Measurements from ENCODE around the gene PDLIM4.

Gene PDLIM4

DNA sequence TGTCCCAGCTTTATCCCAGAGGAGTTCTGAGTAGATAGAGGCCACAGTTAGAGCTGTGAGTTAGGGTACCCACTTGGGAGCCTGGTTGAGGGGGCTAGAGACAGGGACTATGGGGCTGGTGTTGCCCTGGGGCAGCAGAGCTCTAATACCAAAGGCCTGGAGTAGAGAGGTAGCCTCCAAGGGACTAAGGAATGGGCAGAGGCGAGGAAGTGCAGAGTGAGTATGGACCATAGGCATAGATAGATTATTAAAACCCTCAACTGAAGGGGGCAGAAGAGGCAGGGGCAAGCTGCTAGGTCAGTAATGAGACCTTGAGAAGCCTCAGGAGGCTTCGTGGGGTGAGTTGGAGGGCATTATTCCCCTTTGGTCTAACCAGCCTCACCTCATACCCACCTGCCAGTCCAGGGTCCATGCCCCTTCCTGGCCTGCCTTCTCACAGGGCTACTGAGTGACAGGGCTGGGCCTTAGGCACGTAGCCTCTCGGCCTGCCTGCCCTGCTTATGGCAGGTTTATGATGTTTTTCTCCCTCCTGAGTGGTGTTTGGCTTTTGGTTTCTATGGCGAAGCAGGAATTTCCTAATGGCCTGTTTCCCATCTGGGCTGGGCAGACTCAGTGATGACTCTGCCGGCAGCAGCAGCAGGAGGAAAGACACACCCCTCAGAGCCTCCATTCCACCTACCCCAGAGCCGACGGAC is 8.0 kb downstream of the PDLIM4 start:
- Histone ChIP-seq H3K4me1 (ENCODE audit: insufficient read depth, insufficient read length) (peaks cover 17% of the 10 kb centered on the region), H3K9me3 (ENCODE audit: insufficient read depth, low read length) (no peaks in the 10 kb centered on the region), H3K27me3 (ENCODE audit: insufficient read depth, insufficient read length) (no peaks in the 10 kb centered on the region), H3K36me3 (ENCODE audit: insufficient read depth, insufficient read length, low read length) (peaks cover 36% of the 10 kb centered on the region), H3K4me3 (ENCODE audit: insufficient read length, low read depth) (no peak overlapping the region), H3K9ac (ENCODE audit: insufficient read length, low read depth) (no peak overlapping the region)
- TF ChIP-seq YY1 (IDR thresholded peaks at IDR 0.05; ENCODE audit: insufficient read depth, insufficient read length) (no peak), SUZ12 (IDR thresholded peaks at IDR 0.05; ENCODE audit: extremely low read depth, insufficient read depth, insufficient read length) (no peak), ZNF274 (IDR thresholded peaks at IDR 0.05; ENCODE audit: low read depth, low read length) (no peak)
- no peak for DNase-seq (ENCODE audit: low read depth, low spot score)

GRCh38 chr5:132266031-132266835 is 8.7 kb downstream of the PDLIM4 start:
- Histone ChIP-seq H3K4me3 (ENCODE audit: insufficient read length, low read depth) (no peak overlapping the region), H3K9ac (ENCODE audit: insufficient read length, low read depth) (no peak overlapping the region), H3K36me3 (ENCODE audit: insufficient read depth, insufficient read length, low read length) (peaks cover 42% of the 10 kb centered on the region), H3K4me1 (ENCODE audit: insufficient read depth, insufficient read length) (peaks cover 19% of the 10 kb centered on the region), H3K9me3 (ENCODE audit: insufficient read depth, low read length) (no peaks in the 10 kb centered on the region), H3K27me3 (ENCODE audit: insufficient read depth, insufficient read length) (no peaks in the 10 kb centered on the region)
- no peak for DNase-seq (ENCODE audit: low read depth, low spot score)
- TF ChIP-seq ZNF274 (IDR thresholded peaks at IDR 0.05; ENCODE audit: low read depth, low read length) = no peak
- no peak for TF ChIP-seq YY1 (IDR thresholded peaks at IDR 0.05; ENCODE audit: insufficient read depth, insufficient read length)
- TF ChIP-seq SUZ12 (IDR thresholded peaks at IDR 0.05; ENCODE audit: extremely low read depth, insufficient read depth, insufficient read length) = no peak

- TF ChIP-seq ZNF274 (IDR thresholded peaks at IDR 0.05; ENCODE audit: low read depth, low read length) = no peak
- no peak for TF ChIP-seq YY1 (IDR thresholded peaks at IDR 0.05; ENCODE audit: insufficient read depth, insufficient read length)
- no peak for TF ChIP-seq SUZ12 (IDR thresholded peaks at IDR 0.05; ENCODE audit: extremely low read depth, insufficient read depth, insufficient read length)
- peaks cover 19% of the 10 kb centered on the region for H3K4me1 ChIP-seq (ENCODE audit: insufficient read depth, insufficient read length)
- H3K36me3 ChIP-seq (ENCODE audit: insufficient read depth, insufficient read length, low read length) = peaks cover 47% of the 10 kb centered on the region
- H3K9ac ChIP-seq (ENCODE audit: insufficient read length, low read depth) = no peak overlapping the region
- no peak overlapping the region for H3K4me3 ChIP-seq (ENCODE audit: insufficient read length, low read depth)
- no peak for DNase-seq (ENCODE audit: low read depth, low spot score)
- no peaks in the 10 kb centered on the region for H3K27me3 ChIP-seq (ENCODE audit: insufficient read depth, insufficient read length)
- no peaks in the 10 kb centered on the region for H3K9me3 ChIP-seq (ENCODE audit: insufficient read depth, low read length)
These were observed 9.3 kb downstream of the PDLIM4 start for GRCh38 chr5:132266836-132267160.

GRCh38 chr5:132267166-132267739 is 9.8 kb downstream of the PDLIM4 start:
- Histone ChIP-seq H3K9ac (ENCODE audit: insufficient read length, low read depth) (no peak overlapping the region), H3K9me3 (ENCODE audit: insufficient read depth, low read length) (no peaks in the 10 kb centered on the region), H3K4me3 (ENCODE audit: insufficient read length, low read depth) (no peak overlapping the region), H3K27me3 (ENCODE audit: insufficient read depth, insufficient read length) (no peaks in the 10 kb centered on the region), H3K36me3 (ENCODE audit: insufficient read depth, insufficient read length, low read length) (peaks cover 48% of the 10 kb centered on the region), H3K4me1 (ENCODE audit: insufficient read depth, insufficient read length) (peaks cover 19% of the 10 kb centered on the region)
- TF ChIP-seq ZNF274 (IDR thresholded peaks at IDR 0.05; ENCODE audit: low read depth, low read length) (no peak), YY1 (IDR thresholded peaks at IDR 0.05; ENCODE audit: insufficient read depth, insufficient read length) (no peak), SUZ12 (IDR thresholded peaks at IDR 0.05; ENCODE audit: extremely low read depth, insufficient read depth, insufficient read length) (no peak)
- no peak for DNase-seq (ENCODE audit: low read depth, low spot score)

DNA sequence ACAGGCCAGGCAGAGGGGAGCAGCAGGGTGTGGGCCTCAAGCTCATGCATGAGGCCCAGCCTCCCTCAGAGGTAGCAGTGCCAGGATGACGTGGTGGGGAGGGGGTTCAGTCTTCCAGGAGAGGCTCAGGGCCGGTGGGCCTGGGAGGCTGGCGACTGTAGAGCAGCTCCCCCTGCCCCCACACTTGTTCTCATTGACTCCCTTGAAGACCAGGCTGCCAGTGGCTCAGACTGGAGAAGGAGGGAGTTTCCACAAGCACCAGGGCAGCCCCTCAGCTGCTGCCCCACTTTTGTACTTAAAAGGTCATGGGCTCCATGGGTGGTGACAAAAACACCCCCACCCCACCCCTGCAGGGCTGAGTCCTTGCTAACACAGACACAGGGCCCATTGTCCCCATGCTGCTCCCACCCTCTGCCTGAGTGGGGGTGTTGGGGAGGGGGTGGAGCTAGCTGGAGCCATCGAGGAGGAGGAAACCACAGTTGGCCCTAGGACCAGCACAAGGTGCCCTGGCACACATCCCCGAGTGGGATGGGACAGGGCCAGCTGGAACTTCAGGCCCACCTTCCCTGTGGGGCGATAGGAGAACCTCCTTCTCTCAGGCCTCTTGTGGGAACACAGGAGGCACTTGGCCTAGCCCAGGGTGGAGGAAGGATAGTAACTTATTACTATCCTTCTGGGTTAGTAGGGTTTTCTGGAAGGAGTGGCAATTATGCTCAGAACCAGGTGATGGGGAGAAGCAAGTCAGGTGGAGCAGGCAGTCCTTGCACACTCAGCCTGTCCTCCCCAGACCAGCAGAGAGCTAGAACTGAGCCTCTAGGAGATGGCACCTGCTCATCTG is 10.7 kb downstream of the PDLIM4 start:
- Histone ChIP-seq H3K4me3 (ENCODE audit: insufficient read length, low read depth) (no peak overlapping the region), H3K27me3 (ENCODE audit: insufficient read depth, insufficient read length) (no peaks in the 10 kb centered on the region), H3K9ac (ENCODE audit: insufficient read length, low read depth) (no peak overlapping the region), H3K4me1 (ENCODE audit: insufficient read depth, insufficient read length) (peaks cover 21% of the 10 kb centered on the region), H3K9me3 (ENCODE audit: insufficient read depth, low read length) (no peaks in the 10 kb centered on the region), H3K36me3 (ENCODE audit: insufficient read depth, insufficient read length, low read length) (peaks cover 49% of the 10 kb centered on the region)
- TF ChIP-seq ZNF274 (IDR thresholded peaks at IDR 0.05; ENCODE audit: low read depth, low read length) = no peak
- no peak for TF ChIP-seq YY1 (IDR thresholded peaks at IDR 0.05; ENCODE audit: insufficient read depth, insufficient read length)
- no peak for TF ChIP-seq SUZ12 (IDR thresholded peaks at IDR 0.05; ENCODE audit: extremely low read depth, insufficient read depth, insufficient read length)
- no peak for DNase-seq (ENCODE audit: low read depth, low spot score)

- H3K36me3 ChIP-seq (ENCODE audit: insufficient read depth, insufficient read length, low read length) = peaks cover 46% of the 10 kb centered on the region
- H3K4me3 ChIP-seq (ENCODE audit: insufficient read length, low read depth) = no peak overlapping the region
- no peaks in the 10 kb centered on the region for H3K27me3 ChIP-seq (ENCODE audit: insufficient read depth, insufficient read length)
- no peak overlapping the region for H3K9ac ChIP-seq (ENCODE audit: insufficient read length, low read depth)
- peaks cover 21% of the 10 kb centered on the region for H3K4me1 ChIP-seq (ENCODE audit: insufficient read depth, insufficient read length)
- H3K9me3 ChIP-seq (ENCODE audit: insufficient read depth, low read length) = no peaks in the 10 kb centered on the region
- TF ChIP-seq ZNF274 (IDR thresholded peaks at IDR 0.05; ENCODE audit: low read depth, low read length) = no peak
- no peak for TF ChIP-seq YY1 (IDR thresholded peaks at IDR 0.05; ENCODE audit: insufficient read depth, insufficient read length)
- TF ChIP-seq SUZ12 (IDR thresholded peaks at IDR 0.05; ENCODE audit: extremely low read depth, insufficient read depth, insufficient read length) = no peak
- DNase-seq (ENCODE audit: low read depth, low spot score) = no peak
These were observed 11.5 kb downstream of the PDLIM4 start for GRCh38 chr5:132268769-132269551.

All from NT2/D1 (cell line).